ENCODE data around the gene MRPS23.
A peak's percentile ranks its signal among the peaks of the same experiment; 100 is the strongest.

MRPS23 gene

DNA sequence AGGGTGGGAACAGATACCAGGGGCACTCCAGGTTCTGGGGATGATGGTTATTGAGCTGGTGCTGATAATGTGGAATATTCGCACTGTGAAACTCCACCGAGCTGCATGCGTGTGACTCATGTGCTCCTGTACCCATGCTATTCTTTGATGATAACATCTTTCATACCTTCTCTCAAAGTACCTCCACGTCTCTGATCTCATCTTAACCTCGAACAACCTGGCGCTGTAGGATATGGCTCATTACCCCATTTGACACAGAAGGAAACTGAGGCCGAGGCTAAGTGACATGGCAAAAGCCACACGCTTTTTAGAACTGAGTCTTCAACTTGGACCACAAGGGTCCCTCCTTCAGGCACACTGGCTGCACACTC, 30.2 kb upstream of the MRPS23 start:
- TF ChIP-seq, protein P1, sequence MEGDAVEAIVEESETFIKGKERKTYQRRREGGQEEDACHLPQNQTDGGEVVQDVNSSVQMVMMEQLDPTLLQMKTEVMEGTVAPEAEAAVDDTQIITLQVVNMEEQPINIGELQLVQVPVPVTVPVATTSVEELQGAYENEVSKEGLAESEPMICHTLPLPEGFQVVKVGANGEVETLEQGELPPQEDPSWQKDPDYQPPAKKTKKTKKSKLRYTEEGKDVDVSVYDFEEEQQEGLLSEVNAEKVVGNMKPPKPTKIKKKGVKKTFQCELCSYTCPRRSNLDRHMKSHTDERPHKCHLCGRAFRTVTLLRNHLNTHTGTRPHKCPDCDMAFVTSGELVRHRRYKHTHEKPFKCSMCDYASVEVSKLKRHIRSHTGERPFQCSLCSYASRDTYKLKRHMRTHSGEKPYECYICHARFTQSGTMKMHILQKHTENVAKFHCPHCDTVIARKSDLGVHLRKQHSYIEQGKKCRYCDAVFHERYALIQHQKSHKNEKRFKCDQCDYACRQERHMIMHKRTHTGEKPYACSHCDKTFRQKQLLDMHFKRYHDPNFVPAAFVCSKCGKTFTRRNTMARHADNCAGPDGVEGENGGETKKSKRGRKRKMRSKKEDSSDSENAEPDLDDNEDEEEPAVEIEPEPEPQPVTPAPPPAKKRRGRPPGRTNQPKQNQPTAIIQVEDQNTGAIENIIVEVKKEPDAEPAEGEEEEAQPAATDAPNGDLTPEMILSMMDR (conservative IDR thresholded peaks at IDR 0.05; ENCODE audit: low read depth, low read length): no peak
- Histone ChIP-seq H3K27me3 (ENCODE audit: insufficient read depth, low read depth) (no peaks in the 10 kb centered on the region; the same call in 1 of the 2 replicates), H3K4me1 (ENCODE audit: low read depth, poor library complexity, severe bottlenecking) (peaks cover 37% of the 10 kb centered on the region), H4K20me1 (ENCODE audit: insufficient read depth) (no peaks in the 10 kb centered on the region), H2AFZ (ENCODE audit: low read depth) (no peak overlapping the region), H3K4me3 (IDR thresholded peaks at IDR 0.05; ENCODE audit: insufficient read depth, low read depth, low read length) (no peak overlapping the region), H3K27ac (no peak overlapping the region), H3K79me2 (ENCODE audit: insufficient read depth, low read depth) (no peaks in the 10 kb centered on the region), H3K9ac (no peak overlapping the region), H3K36me3 (ENCODE audit: insufficient read depth) (no peaks in the 10 kb centered on the region), H3K4me2 (no peak overlapping the region)

DNA sequence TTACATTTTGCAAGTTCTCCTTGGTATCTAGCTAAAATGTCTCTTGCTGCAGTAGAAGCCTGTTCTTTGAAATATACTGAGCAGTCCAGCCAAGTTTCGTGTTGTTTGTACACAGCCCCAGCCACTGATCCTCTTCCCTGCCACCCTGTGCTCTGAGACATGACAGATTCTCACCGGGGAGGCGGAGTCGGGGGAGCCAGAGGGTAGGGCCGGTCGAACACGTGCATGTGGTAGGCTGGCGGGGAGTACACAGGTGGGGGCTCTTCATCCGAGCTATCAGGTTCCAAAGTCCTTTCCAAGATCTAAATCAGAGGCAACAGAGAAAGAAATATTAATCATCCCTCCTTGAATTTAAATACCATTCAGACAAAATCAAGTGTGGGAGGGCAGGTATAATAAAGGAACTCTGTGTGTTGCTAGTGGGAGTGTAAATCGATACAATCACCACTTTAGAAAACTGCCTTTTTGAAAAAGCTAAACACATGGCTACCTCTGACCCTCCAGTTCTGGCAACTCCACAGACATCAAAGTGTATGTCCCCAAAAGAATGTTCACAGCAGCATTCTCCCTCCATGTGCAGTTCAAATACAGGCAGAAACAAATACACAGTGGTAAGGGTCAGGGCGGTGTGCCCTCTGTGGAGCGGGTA, 29.7 kb upstream of the MRPS23 start:
- Histone ChIP-seq H3K4me3 (IDR thresholded peaks at IDR 0.05; ENCODE audit: insufficient read depth, low read depth, low read length) (no peak overlapping the region), H3K27me3 (ENCODE audit: insufficient read depth, low read depth) (no peaks in the 10 kb centered on the region; the same call in 1 of the 2 replicates), H4K20me1 (ENCODE audit: insufficient read depth) (no peaks in the 10 kb centered on the region), H2AFZ (ENCODE audit: low read depth) (no peak overlapping the region), H3K27ac (no peak overlapping the region), H3K79me2 (ENCODE audit: insufficient read depth, low read depth) (no peaks in the 10 kb centered on the region), H3K4me1 (ENCODE audit: low read depth, poor library complexity, severe bottlenecking) (peaks cover 42% of the 10 kb centered on the region), H3K4me2 (no peak overlapping the region), H3K9ac (no peak overlapping the region), H3K36me3 (ENCODE audit: insufficient read depth) (no peaks in the 10 kb centered on the region)
- TF ChIP-seq, protein P1 (conservative IDR thresholded peaks at IDR 0.05; ENCODE audit: low read depth, low read length): no peak

DNA sequence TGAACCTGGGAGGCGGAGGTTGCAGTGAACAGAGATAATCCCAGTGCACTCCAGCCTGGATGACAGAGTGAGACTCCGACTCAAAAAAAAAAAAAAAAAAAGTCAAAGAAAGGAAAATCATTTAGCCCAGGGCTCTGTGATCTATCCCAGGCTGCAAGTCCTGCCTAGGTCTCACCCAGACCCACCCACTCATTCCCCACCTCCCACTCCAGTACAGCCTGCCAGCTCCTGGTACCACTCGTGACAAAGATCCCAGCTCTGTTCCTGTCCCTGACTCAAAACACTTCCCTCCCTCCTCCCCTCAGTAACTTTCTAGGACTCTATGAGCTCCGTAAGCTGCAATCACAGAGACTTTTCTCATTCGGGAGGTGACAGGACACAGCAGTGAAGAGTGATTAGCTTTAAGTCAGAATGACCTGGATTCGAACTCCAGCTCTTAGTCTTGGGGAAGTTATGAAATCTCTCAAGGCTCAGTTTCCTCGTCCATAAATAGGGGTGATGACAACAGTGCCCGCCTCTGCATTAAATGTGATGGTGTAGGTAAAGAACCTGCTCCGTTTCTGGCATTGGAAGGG, 28.0 kb upstream of the MRPS23 start:
- H3K27me3 ChIP-seq (ENCODE audit: insufficient read depth, low read depth): no peaks in the 10 kb centered on the region
- no peaks in the 10 kb centered on the region for H3K36me3 ChIP-seq (ENCODE audit: insufficient read depth)
- peaks cover 57% of the 10 kb centered on the region for H3K4me1 ChIP-seq (ENCODE audit: low read depth, poor library complexity, severe bottlenecking)
- H3K27ac ChIP-seq: no peak overlapping the region
- TF ChIP-seq, protein P1 (conservative IDR thresholded peaks at IDR 0.05; ENCODE audit: low read depth, low read length): no peak
- H2AFZ ChIP-seq (ENCODE audit: low read depth): no peak overlapping the region
- no peak overlapping the region for H3K4me2 ChIP-seq
- no peaks in the 10 kb centered on the region for H3K79me2 ChIP-seq (ENCODE audit: insufficient read depth, low read depth)
- no peak overlapping the region for H3K9ac ChIP-seq
- no peaks in the 10 kb centered on the region for H4K20me1 ChIP-seq (ENCODE audit: insufficient read depth)
- no peak overlapping the region for H3K4me3 ChIP-seq (IDR thresholded peaks at IDR 0.05; ENCODE audit: insufficient read depth, low read depth, low read length)

DNA sequence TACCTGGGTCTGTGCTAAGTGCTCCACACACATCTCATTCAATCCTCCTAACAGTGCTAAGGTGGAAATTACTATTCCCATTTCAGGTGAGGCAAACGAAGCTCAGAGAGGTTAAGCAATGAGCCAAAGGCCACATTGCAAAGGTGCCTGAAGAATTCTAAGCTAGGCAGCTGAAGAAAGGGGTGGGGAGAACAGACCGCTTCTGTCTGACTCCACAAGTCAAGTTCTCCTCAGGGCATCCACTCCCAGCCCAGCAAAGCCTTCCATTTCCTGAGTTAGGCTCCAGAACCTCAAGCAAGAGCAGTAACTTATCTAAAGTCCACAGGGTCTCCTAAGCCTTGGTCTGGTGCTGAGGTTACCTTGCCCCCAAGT, 27.0 kb upstream of the MRPS23 start:
- H3K79me2 ChIP-seq (ENCODE audit: insufficient read depth, low read depth): no peaks in the 10 kb centered on the region
- H4K20me1 ChIP-seq (ENCODE audit: insufficient read depth): no peaks in the 10 kb centered on the region
- TF ChIP-seq, protein P1 (conservative IDR thresholded peaks at IDR 0.05; ENCODE audit: low read depth, low read length): no peak
- no peak overlapping the region for H3K4me3 ChIP-seq (IDR thresholded peaks at IDR 0.05; ENCODE audit: insufficient read depth, low read depth, low read length)
- peaks cover 57% of the 10 kb centered on the region for H3K4me1 ChIP-seq (ENCODE audit: low read depth, poor library complexity, severe bottlenecking)
- H3K4me2 ChIP-seq: peak overlapping the region; percentile 98
- H2AFZ ChIP-seq (ENCODE audit: low read depth): peak overlapping the region; percentile 41
- no peaks in the 10 kb centered on the region for H3K36me3 ChIP-seq (ENCODE audit: insufficient read depth)
- H3K27me3 ChIP-seq (ENCODE audit: insufficient read depth, low read depth): no peaks in the 10 kb centered on the region
- H3K27ac ChIP-seq: peak overlapping the region; percentile 88; the same call in 1 of the 2 replicates
- H3K9ac ChIP-seq: no peak overlapping the region
